ENCODE results near the gene F10.

- no peak for TF ChIP-seq CTCF (IDR thresholded peaks at IDR 0.05; ENCODE audit: low read depth, low read length, missing input control)
- TF ChIP-seq JUND (IDR thresholded peaks at IDR 0.05): no peak
These were observed 28.8 kb upstream of the F10 start for GRCh38 chr13:113093580-113094409.
